ENCODE measurements around the gene TBC1D7. TPM values are rescaled to one million over a fixed set of nuclear protein-coding genes. Genes with fewer than 3 reads are reported as not detected.

TBC1D7 gene
- polyA plus RNA-seq, 1 of the 3 experiments (the other 2 are of a cell fraction), result 25.2 TPM

- no peak for TF ChIP-seq RAD21 (IDR thresholded peaks at IDR 0.05; ENCODE audit: low read length)
- TF ChIP-seq RXRA (IDR thresholded peaks at IDR 0.05; ENCODE audit: borderline replicate concordance, low read depth), result no peak
- no peak for TF ChIP-seq MEF2A (IDR thresholded peaks at IDR 0.05; ENCODE audit: borderline replicate concordance, low read depth)
- TF ChIP-seq RFX5 (IDR thresholded peaks at IDR 0.05; ENCODE audit: low read length), result no peak
- no peak for TF ChIP-seq USF2 (IDR thresholded peaks at IDR 0.05; ENCODE audit: borderline replicate concordance, low read depth, low read length)
Observed at GRCh38 chr6:13308332-13308731, 20.0 kb downstream of the TBC1D7 start (continued).

DNA sequence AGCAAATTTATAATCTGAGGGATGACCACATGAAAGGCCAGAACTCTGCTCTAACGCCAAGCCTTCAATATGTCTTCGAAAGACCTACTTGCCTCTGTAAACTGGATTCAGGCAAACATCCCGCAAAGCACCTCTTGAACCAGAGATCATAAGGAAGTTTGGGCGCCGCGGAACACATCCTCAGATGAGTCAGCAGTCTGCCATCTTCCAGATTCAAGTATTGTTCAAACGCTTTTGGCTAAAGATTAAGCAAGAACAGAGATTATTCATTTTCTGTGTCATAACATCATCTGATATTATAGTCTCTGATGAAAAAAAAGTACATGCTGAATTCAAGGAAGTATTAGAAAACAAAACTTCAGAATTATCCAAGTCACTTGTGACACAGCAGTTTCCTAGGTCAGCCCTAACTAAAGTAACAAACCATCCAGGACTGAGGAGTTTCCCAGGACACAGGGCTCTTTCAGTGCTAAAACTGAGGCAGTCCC is 20.8 kb downstream of the TBC1D7 start:
- POLR2A ChIA-PET, result no interaction called here
- Histone ChIP-seq H3K79me2 (ENCODE audit: insufficient read depth) (no peaks in the 10 kb centered on the region), H3K9ac (no peak overlapping the region), H3K4me2 (no peak overlapping the region), H2AFZ (ENCODE audit: low read depth) (no peak overlapping the region), H3K27me3 (ENCODE audit: insufficient read depth) (no peaks in the 10 kb centered on the region), H3K4me1 (ENCODE audit: control insufficient read depth in 1 of 2, insufficient read depth in 2 of 2, low read depth in 1 of 2, low read length in 1 of 2) (peaks cover 0 to 22% of the 10 kb centered on the region in 2 experiments; a peak in 3 of 4 replicates), H3K36me3 (replicated peaks in 1 of 2; ENCODE audit: control insufficient read depth in 1 of 2, insufficient read depth in 2 of 2, low read length in 1 of 2) (peaks cover 34 to 80% of the 10 kb centered on the region in 2 experiments), H3K27ac (ENCODE audit: low read depth in 2 of 2, low read length in 1 of 2) (peak overlapping the region in 1 of 2 experiments; percentile 23; a peak in 1 of 4 replicates), H3K9me2 (no peaks in the 10 kb centered on the region), H3F3A (replicated peaks; ENCODE audit: insufficient read depth) (peaks cover 16% of the 10 kb centered on the region), H3K4me3 (ENCODE audit: low read depth in 2 of 2, low read length in 1 of 2) (no peak overlapping the region), H4K20me1 (ENCODE audit: insufficient read depth) (no peaks in the 10 kb centered on the region), H3K9me3 (no peaks in the 10 kb centered on the region)
- WGBS (ENCODE audit: low lambda C conversion rate), result 77% methylated on average over 7 of the region's 7 CpGs
- CTCF ChIA-PET, result no interaction called here
- no peak for TF ChIP-seq NRF1 (IDR thresholded peaks at IDR 0.05; ENCODE audit: low read depth, low read length)
- no peak for TF ChIP-seq TAF1 (IDR thresholded peaks at IDR 0.05; ENCODE audit: borderline replicate concordance, low read depth, low read length)
- TF ChIP-seq FOSL2 (IDR thresholded peaks at IDR 0.05; ENCODE audit: borderline replicate concordance, low read depth), result no peak
- no peak for TF ChIP-seq SIN3A (IDR thresholded peaks at IDR 0.05; ENCODE audit: borderline replicate concordance, low read depth, low read length)
- no peak for TF ChIP-seq YY1 (IDR thresholded peaks at IDR 0.05; ENCODE audit: low read depth)
- TF ChIP-seq, protein P1, sequence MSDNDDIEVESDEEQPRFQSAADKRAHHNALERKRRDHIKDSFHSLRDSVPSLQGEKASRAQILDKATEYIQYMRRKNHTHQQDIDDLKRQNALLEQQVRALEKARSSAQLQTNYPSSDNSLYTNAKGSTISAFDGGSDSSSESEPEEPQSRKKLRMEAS (IDR thresholded peaks at IDR 0.05; ENCODE audit: low read depth), result no peak
- no peak for TF ChIP-seq POLR2AphosphoS5 (IDR thresholded peaks at IDR 0.05; ENCODE audit: low read depth, low read length)
- TF ChIP-seq ELF1 (IDR thresholded peaks at IDR 0.05), result no peak
- no peak for TF ChIP-seq TEAD4 (IDR thresholded peaks at IDR 0.05; ENCODE audit: borderline replicate concordance, insufficient read depth)
- TF ChIP-seq GATA2 (CRISPR knock-in tag; IDR thresholded peaks at IDR 0.05), result no peak
- TF ChIP-seq EP300 (IDR thresholded peaks at IDR 0.05; ENCODE audit: borderline replicate concordance in 1 of 2, low read depth in 1 of 2, low read length in 1 of 2), result no peak
- no peak for TF ChIP-seq MXI1 (IDR thresholded peaks at IDR 0.05; ENCODE audit: low read depth, low read length)
- no peak for TF ChIP-seq CHD2 (IDR thresholded peaks at IDR 0.05; ENCODE audit: low read length, partially characterized antibody)
- DNase-seq, result no peak

All from SK-N-SH (cell line).